Activated gamma-delta T cell (primary cell): ENCODE results near the gene GRPEL2.

Source experiments
- DNase-seq: peaks from one replicate; lab custom pipeline; 2025; lab: John Stamatoyannopoulos, UW

The GRPEL2 gene

GRCh38 chr5:149319174-149319573 lies 26.1 kb upstream of the GRPEL2 start:
- no peak for DNase-seq

GRCh38 chr5:149320791-149321330 lies 24.4 kb upstream of the GRPEL2 start:
- no peak for DNase-seq

GRCh38 chr5:149322518-149322917 lies 22.8 kb upstream of the GRPEL2 start:
- no peak for DNase-seq

- no peak for DNase-seq
These were observed 22.1 kb upstream of the GRPEL2 start for GRCh38 chr5:149323210-149323609.

- DNase-seq, result no peak
These were observed 21.6 kb upstream of the GRPEL2 start for GRCh38 chr5:149323621-149324205.

- DNase-seq, result no peak
These were observed 20.7 kb upstream of the GRPEL2 start for GRCh38 chr5:149324641-149325040.

- no peak for DNase-seq
These were observed 20.0 kb upstream of the GRPEL2 start for GRCh38 chr5:149325166-149325735.

- DNase-seq, result no peak
These were observed 19.4 kb upstream of the GRPEL2 start for GRCh38 chr5:149325894-149326293.

- DNase-seq, result no peak
These were observed 18.7 kb upstream of the GRPEL2 start for GRCh38 chr5:149326611-149327010.

- no peak for DNase-seq
These were observed 17.1 kb upstream of the GRPEL2 start for GRCh38 chr5:149328177-149328576.

GRCh38 chr5:149333711-149334443 lies 11.4 kb upstream of the GRPEL2 start:
- DNase-seq, result no peak

GRCh38 chr5:149337736-149338135 lies 7.6 kb upstream of the GRPEL2 start:
- no peak for DNase-seq

GRCh38 chr5:149338364-149338763 lies 6.9 kb upstream of the GRPEL2 start:
- DNase-seq, result no peak

- no peak for DNase-seq
These were observed 4.4 kb upstream of the GRPEL2 start for GRCh38 chr5:149340920-149341319.

- no peak for DNase-seq
These were observed 3.4 kb upstream of the GRPEL2 start for GRCh38 chr5:149341876-149342275.

- DNase-seq, result no peak
These were observed 1.1 kb upstream of the GRPEL2 start for GRCh38 chr5:149344151-149344550.

- DNase-seq, result no peak
These were observed 558 bp downstream of the GRPEL2 start for GRCh38 chr5:149345892-149346222.

GRCh38 chr5:149348518-149348917 lies 3.2 kb downstream of the GRPEL2 start:
- no peak for DNase-seq

GRCh38 chr5:149349382-149349781 lies 4.1 kb downstream of the GRPEL2 start:
- DNase-seq, result no peak

- DNase-seq, result no peak
These were observed 6.9 kb downstream of the GRPEL2 start for GRCh38 chr5:149352169-149352568.

- DNase-seq, result no peak
These were observed 8.6 kb downstream of the GRPEL2 start for GRCh38 chr5:149353911-149354310.

GRCh38 chr5:149355688-149356087 lies 10.4 kb downstream of the GRPEL2 start:
- no peak for DNase-seq

GRCh38 chr5:149356391-149356790 lies 11.1 kb downstream of the GRPEL2 start:
- no peak for DNase-seq
